ENCODE measurements around the gene SETD5.

Gene SETD5

DNA sequence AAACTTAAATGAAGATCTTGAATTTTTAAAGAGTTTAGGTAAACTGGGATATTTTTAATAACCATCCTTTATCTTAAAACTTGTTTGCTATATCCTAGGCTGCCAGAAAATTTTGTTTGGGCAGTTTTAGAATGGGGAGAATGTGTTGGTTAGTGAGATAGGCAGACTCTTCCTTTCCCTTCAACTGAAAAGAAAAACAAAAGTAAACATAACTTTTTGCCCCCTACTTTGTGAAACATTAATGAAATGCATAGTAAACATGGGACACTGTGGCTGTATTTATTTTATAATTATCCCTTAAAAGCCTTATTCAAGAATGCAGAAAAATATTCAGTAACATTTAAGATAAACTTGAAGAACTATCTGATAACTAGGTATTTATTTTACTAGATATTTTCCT lies 31.0 kb downstream of the SETD5 start:
- Histone ChIP-seq H3K4me1 (ENCODE audit: control insufficient read depth, insufficient read depth, low read length) (peaks cover 4% of the 10 kb centered on the region), H3K36me3 (ENCODE audit: control insufficient read depth, insufficient read depth, low read length) (peaks cover 13% of the 10 kb centered on the region), H3K27me3 (ENCODE audit: control insufficient read depth, insufficient read depth, low read length) (no peaks in the 10 kb centered on the region), H3K4me3 (ENCODE audit: low read length) (no peak overlapping the region), H3K9me3 (ENCODE audit: control insufficient read depth, low read length) (no peaks in the 10 kb centered on the region), H3K9ac (ENCODE audit: low read length) (no peak overlapping the region)

DNA sequence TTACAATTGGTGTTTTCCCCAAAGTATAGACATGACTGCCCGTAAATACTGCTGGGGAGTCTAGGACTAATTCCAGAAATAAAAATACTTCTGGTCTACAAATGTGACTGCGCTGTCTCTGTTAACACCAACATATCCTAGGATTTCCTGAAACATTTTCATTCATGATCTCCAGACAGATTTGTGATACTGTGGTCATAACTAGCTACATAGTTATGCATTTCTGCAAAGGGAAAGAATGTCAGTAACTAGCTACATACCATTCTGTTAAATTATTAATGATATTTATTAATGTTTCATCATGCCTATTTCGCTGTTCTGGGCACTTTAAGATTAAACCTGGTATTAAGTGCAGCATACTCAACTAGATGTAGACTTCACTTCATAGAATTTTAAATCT lies 33.3 kb downstream of the SETD5 start:
- Histone ChIP-seq H3K4me3 (ENCODE audit: low read length) (no peak overlapping the region), H3K36me3 (ENCODE audit: control insufficient read depth, insufficient read depth, low read length) (peaks cover 21% of the 10 kb centered on the region), H3K27me3 (ENCODE audit: control insufficient read depth, insufficient read depth, low read length) (no peaks in the 10 kb centered on the region)

DNA sequence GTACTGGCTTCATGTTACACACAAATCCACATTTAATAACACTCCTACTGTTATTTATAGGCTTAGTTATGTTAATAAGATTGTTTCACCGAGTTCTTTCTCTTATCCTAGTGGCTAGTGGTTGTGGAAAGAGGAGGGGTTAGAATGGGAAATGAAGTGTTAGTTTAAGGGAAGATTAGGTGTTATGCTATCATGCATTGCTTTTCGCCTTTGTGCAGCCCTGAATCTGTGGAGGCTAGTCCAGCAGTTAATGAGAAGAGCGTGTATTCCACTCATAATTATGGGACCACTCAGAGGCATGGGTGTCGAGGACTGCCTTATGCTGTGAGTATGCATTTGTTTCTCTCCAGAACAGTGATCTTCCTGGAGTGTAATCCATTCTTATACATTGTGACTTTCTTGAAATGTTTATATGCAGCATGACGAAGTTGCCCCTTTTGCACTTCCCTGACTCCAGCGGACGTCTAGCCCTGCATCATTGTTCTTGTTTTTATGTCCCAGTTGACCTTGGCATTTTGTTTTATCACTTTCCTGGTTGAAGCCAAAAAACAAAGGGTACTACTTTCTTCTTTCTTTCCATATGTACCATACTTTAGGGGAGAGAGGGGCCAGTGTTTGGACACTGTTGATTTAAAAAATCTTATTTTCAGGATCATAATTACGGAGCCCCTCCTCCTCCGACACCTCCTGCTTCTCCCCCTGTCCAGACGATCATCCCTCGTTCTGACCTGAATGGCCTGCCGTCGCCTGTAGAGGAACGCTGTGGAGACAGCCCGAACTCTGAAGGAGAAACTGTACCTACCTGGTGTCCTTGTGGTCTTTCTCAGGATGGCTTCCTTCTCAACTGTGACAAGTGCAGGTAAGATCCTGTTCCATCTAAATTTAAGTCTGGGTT lies 36.5 kb downstream of the SETD5 start:
- Histone ChIP-seq H3K4me3 (ENCODE audit: low read length) (no peak overlapping the region), H3K36me3 (ENCODE audit: control insufficient read depth, insufficient read depth, low read length) (peaks cover 15% of the 10 kb centered on the region), H3K27me3 (ENCODE audit: control insufficient read depth, insufficient read depth, low read length) (no peaks in the 10 kb centered on the region), H3K4me1 (ENCODE audit: control insufficient read depth, insufficient read depth, low read length) (no peaks in the 10 kb centered on the region), H3K9me3 (ENCODE audit: control insufficient read depth, low read length) (no peaks in the 10 kb centered on the region), H3K9ac (ENCODE audit: low read length) (no peak overlapping the region)

More for the DNA sequence above, 33.3 kb downstream of the SETD5 start:
- Histone ChIP-seq H3K9me3 (ENCODE audit: control insufficient read depth, low read length) (no peaks in the 10 kb centered on the region), H3K4me1 (ENCODE audit: control insufficient read depth, insufficient read depth, low read length) (no peaks in the 10 kb centered on the region), H3K9ac (ENCODE audit: low read length) (no peak overlapping the region)

DNA sequence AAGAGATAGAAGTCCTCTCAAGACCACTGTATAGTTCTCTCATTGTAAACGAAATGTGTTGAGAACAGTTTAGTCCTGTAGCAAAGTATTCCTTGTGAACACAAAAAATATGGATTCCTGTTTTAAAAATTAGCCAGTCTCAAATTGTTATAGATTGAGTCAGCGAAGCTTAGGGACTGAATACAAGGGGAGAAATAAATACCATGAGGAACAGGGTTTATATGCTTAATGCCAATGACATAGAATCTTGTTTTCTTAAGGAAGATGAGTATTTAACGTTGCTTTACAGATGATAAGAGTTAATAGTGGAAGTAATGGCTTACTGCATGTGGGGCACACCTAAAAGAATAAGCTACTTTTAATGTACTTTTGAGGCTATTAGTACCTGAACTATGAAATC lies 37.9 kb downstream of the SETD5 start:
- Histone ChIP-seq H3K27me3 (ENCODE audit: control insufficient read depth, insufficient read depth, low read length) (no peaks in the 10 kb centered on the region), H3K9me3 (ENCODE audit: control insufficient read depth, low read length) (no peaks in the 10 kb centered on the region), H3K4me3 (ENCODE audit: low read length) (no peak overlapping the region), H3K4me1 (ENCODE audit: control insufficient read depth, insufficient read depth, low read length) (no peaks in the 10 kb centered on the region), H3K36me3 (ENCODE audit: control insufficient read depth, insufficient read depth, low read length) (peaks cover 8% of the 10 kb centered on the region), H3K9ac (ENCODE audit: low read length) (no peak overlapping the region)

DNA sequence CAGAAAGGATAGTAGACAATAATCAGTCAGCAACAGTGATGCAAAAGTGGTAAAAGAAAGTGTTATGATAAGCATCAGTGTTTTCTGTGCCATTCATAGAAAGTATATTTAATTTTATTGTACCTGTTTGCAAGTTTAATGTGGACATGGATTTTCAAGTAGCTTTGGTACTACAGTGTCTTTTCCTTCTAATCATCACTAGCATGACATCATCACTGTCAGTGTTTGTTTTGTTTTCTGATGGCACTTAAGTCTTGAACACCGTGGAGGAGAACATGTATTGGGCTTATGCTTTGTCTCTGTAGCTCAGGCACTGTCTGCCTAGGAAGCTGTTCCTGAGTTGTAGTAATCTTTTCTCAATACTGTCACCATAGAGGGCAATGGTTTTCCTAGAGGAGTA lies 41.9 kb downstream of the SETD5 start:
- Histone ChIP-seq H3K4me3 (ENCODE audit: low read length) (no peak overlapping the region), H3K9ac (ENCODE audit: low read length) (no peak overlapping the region), H3K4me1 (ENCODE audit: control insufficient read depth, insufficient read depth, low read length) (no peaks in the 10 kb centered on the region), H3K36me3 (ENCODE audit: control insufficient read depth, insufficient read depth, low read length) (peaks cover 15% of the 10 kb centered on the region), H3K27me3 (ENCODE audit: control insufficient read depth, insufficient read depth, low read length) (no peaks in the 10 kb centered on the region), H3K9me3 (ENCODE audit: control insufficient read depth, low read length) (no peaks in the 10 kb centered on the region)

DNA sequence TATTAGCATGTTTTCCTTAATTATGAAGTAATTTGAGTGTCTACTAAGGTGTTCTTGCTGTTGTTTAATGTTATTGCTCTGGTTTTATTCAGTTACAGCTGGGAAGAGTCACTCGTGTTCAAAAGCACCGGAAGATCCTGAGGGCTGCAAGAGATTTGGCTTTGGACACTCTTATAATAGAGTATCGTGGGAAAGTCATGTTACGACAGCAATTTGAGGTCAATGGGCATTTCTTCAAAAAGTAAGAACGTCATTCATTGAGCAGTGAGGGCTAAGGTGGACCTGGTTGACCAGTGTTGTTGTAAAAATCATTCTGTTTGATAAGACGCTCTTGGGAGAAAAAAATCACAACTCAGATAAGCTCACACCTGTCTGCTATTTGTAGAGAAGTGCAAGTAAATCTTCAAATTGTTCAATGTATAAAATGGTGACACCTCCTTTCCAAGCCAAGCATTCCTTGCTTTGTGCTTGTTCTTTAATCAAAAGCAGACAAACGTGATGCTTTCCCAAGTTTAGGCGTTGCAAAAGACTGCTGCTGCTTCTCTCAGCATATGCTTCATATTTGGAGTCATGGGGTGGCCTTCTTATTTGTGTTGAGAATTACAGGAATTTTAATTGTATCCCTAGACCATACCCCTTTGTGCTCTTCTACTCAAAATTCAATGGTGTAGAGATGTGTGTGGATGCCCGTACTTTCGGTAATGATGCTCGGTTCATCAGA lies 44.2 kb downstream of the SETD5 start:
- H3K4me3 ChIP-seq (ENCODE audit: low read length): no peak overlapping the region
- H3K36me3 ChIP-seq (ENCODE audit: control insufficient read depth, insufficient read depth, low read length): peaks cover 9% of the 10 kb centered on the region
- no peaks in the 10 kb centered on the region for H3K9me3 ChIP-seq (ENCODE audit: control insufficient read depth, low read length)
- no peak overlapping the region for H3K9ac ChIP-seq (ENCODE audit: low read length)
- H3K27me3 ChIP-seq (ENCODE audit: control insufficient read depth, insufficient read depth, low read length): no peaks in the 10 kb centered on the region
- H3K4me1 ChIP-seq (ENCODE audit: control insufficient read depth, insufficient read depth, low read length): no peaks in the 10 kb centered on the region

DNA sequence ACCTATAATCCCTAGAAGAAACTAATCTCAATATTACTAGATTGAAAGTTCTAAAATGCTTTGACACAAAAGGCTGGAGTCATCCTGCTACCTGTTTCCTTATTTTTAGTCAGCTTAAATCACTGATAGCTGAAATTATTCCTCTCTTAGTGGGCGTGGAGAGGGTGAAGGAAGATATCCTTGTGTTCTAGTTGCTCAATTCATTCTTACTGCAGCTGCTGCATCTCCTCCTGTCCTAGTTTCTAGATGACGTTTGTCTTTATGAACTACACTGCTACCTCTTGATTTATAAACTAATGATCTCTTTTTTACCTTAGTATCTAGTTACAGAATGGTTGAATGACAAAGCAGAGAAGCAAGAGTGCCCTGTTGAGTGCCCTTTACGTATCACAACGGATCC lies 50.7 kb downstream of the SETD5 start:
- no peak overlapping the region for H3K4me3 ChIP-seq (ENCODE audit: low read length)
- no peaks in the 10 kb centered on the region for H3K27me3 ChIP-seq (ENCODE audit: control insufficient read depth, insufficient read depth, low read length)
- no peaks in the 10 kb centered on the region for H3K9me3 ChIP-seq (ENCODE audit: control insufficient read depth, low read length)
- H3K4me1 ChIP-seq (ENCODE audit: control insufficient read depth, insufficient read depth, low read length): no peaks in the 10 kb centered on the region
- H3K9ac ChIP-seq (ENCODE audit: low read length): no peak overlapping the region
- peaks cover 8% of the 10 kb centered on the region for H3K36me3 ChIP-seq (ENCODE audit: control insufficient read depth, insufficient read depth, low read length)

DNA sequence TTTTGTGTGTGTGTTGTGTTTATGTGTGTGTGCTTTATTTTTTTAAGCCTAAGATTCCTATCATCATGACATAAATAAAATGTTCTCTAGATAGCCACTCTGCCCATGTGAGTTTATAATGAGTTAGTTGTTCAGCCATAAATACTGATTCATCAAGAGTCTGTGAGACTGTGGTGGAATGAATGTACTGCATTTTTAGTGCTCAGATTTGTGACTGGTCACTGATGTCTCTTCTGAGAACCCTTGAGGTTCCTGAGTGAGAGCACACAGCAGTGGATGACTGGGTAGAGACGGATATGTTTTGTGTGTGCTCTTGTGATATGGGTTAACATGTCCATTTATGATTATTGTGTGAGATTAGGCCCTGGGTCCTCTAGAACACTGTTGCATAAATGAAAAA lies 51.2 kb downstream of the SETD5 start:
- Histone ChIP-seq H3K9ac (ENCODE audit: low read length) (no peak overlapping the region), H3K36me3 (ENCODE audit: control insufficient read depth, insufficient read depth, low read length) (peaks cover 8% of the 10 kb centered on the region), H3K27me3 (ENCODE audit: control insufficient read depth, insufficient read depth, low read length) (no peaks in the 10 kb centered on the region), H3K4me1 (ENCODE audit: control insufficient read depth, insufficient read depth, low read length) (no peaks in the 10 kb centered on the region), H3K9me3 (ENCODE audit: control insufficient read depth, low read length) (no peaks in the 10 kb centered on the region), H3K4me3 (ENCODE audit: low read length) (no peak overlapping the region)

DNA sequence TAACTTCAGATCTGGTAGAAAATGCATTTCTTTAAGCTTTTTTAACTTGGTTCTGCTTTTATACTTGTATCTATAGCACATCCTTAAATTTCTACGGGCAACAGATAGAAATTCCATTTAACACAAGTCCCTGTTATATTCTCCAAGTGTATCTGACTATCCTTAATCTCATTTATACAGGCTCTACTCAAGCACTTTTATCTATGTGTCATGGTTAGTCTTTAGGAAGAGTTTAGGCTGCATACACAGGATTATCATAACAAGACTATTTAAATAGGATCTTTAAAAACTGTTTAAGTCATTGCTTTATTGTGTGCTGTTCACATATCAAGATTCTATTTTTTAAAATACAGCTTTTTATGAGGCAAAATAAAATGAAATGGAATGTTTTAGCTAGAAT lies 52.7 kb downstream of the SETD5 start:
- no peaks in the 10 kb centered on the region for H3K4me1 ChIP-seq (ENCODE audit: control insufficient read depth, insufficient read depth, low read length)
- H3K27me3 ChIP-seq (ENCODE audit: control insufficient read depth, insufficient read depth, low read length): no peaks in the 10 kb centered on the region
- no peak overlapping the region for H3K4me3 ChIP-seq (ENCODE audit: low read length)
- no peak overlapping the region for H3K9ac ChIP-seq (ENCODE audit: low read length)
- H3K9me3 ChIP-seq (ENCODE audit: control insufficient read depth, low read length): no peaks in the 10 kb centered on the region
- H3K36me3 ChIP-seq (ENCODE audit: control insufficient read depth, insufficient read depth, low read length): peaks cover 8% of the 10 kb centered on the region

DNA sequence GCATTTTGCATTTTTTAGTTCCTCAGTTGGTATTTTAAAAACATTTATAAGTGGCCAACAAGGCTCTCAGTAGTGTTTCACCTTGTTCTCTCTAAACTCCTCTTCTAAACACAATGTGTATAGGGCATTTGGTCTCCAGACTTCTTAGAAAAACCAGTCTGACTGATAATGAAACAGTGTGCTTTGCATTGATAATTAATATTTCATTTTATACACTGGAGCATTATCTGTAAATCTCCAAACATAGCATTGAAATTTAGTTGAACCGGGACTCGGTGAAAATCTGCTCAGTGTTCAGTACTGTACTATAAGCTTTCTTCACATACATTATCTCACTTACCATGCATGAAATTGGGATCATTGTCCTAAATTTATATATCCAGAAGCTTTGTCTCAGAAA lies 53.6 kb downstream of the SETD5 start:
- Histone ChIP-seq H3K4me1 (ENCODE audit: control insufficient read depth, insufficient read depth, low read length) (no peaks in the 10 kb centered on the region), H3K9ac (ENCODE audit: low read length) (no peak overlapping the region), H3K9me3 (ENCODE audit: control insufficient read depth, low read length) (no peaks in the 10 kb centered on the region), H3K4me3 (ENCODE audit: low read length) (no peak overlapping the region), H3K36me3 (ENCODE audit: control insufficient read depth, insufficient read depth, low read length) (peaks cover 8% of the 10 kb centered on the region), H3K27me3 (ENCODE audit: control insufficient read depth, insufficient read depth, low read length) (no peaks in the 10 kb centered on the region)

DNA sequence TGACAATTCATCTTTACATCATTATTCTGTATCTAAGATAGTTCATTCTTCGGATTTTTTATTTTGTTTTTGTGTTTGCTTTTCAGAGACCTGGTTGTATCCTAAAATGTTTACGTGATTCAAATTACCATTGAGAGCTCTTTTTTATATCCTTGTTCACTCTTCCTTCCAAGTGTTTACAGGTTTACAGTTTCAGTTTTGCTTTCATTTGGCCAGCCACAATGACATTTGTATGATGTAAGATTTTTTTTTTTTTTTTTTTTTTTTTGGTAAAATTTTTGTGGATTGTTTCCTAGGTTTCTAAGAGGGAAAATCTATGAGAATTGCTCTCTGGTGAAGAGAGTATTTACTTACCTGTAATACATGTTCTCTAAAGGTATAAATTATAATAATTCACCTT lies 55.0 kb downstream of the SETD5 start:
- Histone ChIP-seq H3K4me3 (ENCODE audit: low read length) (no peak overlapping the region), H3K36me3 (ENCODE audit: control insufficient read depth, insufficient read depth, low read length) (peaks cover 8% of the 10 kb centered on the region), H3K4me1 (ENCODE audit: control insufficient read depth, insufficient read depth, low read length) (no peaks in the 10 kb centered on the region), H3K9ac (ENCODE audit: low read length) (no peak overlapping the region), H3K9me3 (ENCODE audit: control insufficient read depth, low read length) (no peaks in the 10 kb centered on the region), H3K27me3 (ENCODE audit: control insufficient read depth, insufficient read depth, low read length) (no peaks in the 10 kb centered on the region)

DNA sequence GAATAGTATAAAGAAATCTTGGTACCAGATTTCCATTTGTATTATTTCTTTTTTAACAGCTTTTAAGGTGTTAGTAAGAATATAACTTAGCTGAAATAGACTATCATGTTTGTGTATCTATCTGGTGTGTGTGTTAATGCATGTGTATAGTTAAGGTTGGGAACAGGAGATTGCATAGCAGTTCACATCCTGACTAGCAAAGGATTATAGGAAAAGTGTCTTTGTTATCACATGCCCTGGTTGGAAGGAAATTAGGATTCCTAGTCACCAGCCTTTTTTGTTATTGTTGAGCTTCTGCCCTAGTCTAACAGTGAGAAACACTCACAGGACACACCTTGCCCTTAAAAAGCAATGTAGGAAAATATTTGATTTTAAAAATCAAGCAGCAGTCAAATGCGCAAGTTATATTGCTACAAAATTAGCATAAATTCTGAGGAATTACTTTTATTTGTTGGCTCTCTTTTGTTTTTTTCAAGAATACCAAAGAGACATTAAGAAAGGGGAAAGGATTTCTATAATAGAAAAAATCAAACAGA lies 58.2 kb downstream of the SETD5 start:
- H3K27me3 ChIP-seq (ENCODE audit: control insufficient read depth, insufficient read depth, low read length): no peaks in the 10 kb centered on the region
- H3K9me3 ChIP-seq (ENCODE audit: control insufficient read depth, low read length): no peaks in the 10 kb centered on the region
- H3K4me1 ChIP-seq (ENCODE audit: control insufficient read depth, insufficient read depth, low read length): no peaks in the 10 kb centered on the region
- H3K4me3 ChIP-seq (ENCODE audit: low read length): no peak overlapping the region
- no peak overlapping the region for H3K9ac ChIP-seq (ENCODE audit: low read length)
- no peaks in the 10 kb centered on the region for H3K36me3 ChIP-seq (ENCODE audit: control insufficient read depth, insufficient read depth, low read length)

All from mucosa of stomach (tissue), 1 donor.